NK-92 (cell line): Measurements from ENCODE around the gene ADAM12.

Source experiments
- DNase-seq: peaks from one replicate; lab custom pipeline; 2025; ENCODE audit not compliant: unreplicated experiment; lab: John Stamatoyannopoulos, UW

ADAM12 gene

GRCh38 chr10:126218778-126219649 lies 169.3 kb downstream of the ADAM12 start:
- no peak for DNase-seq

- DNase-seq: no peak
These were observed 170.1 kb downstream of the ADAM12 start for GRCh38 chr10:126218174-126218573.

GRCh38 chr10:126216632-126216961 lies 171.7 kb downstream of the ADAM12 start:
- DNase-seq: no peak

GRCh38 chr10:126215746-126216631 lies 172.3 kb downstream of the ADAM12 start:
- no peak for DNase-seq

GRCh38 chr10:126214679-126215078 lies 173.6 kb downstream of the ADAM12 start:
- DNase-seq: no peak

- no peak for DNase-seq
These were observed 174.3 kb downstream of the ADAM12 start for GRCh38 chr10:126214021-126214420.

GRCh38 chr10:126212738-126213137 lies 175.5 kb downstream of the ADAM12 start:
- DNase-seq: no peak

GRCh38 chr10:126210051-126210651 lies 178.1 kb downstream of the ADAM12 start:
- DNase-seq: no peak

GRCh38 chr10:126209451-126209850 lies 178.8 kb downstream of the ADAM12 start:
- no peak for DNase-seq

- no peak for DNase-seq
These were observed 179.5 kb downstream of the ADAM12 start for GRCh38 chr10:126208726-126209302.

GRCh38 chr10:126207851-126208250 lies 180.4 kb downstream of the ADAM12 start:
- no peak for DNase-seq

- DNase-seq: no peak
These were observed 180.9 kb downstream of the ADAM12 start for GRCh38 chr10:126207313-126207771.

- DNase-seq: no peak
These were observed 182.6 kb downstream of the ADAM12 start for GRCh38 chr10:126205486-126206205.

- no peak for DNase-seq
These were observed 184.0 kb downstream of the ADAM12 start for GRCh38 chr10:126204320-126204719.

GRCh38 chr10:126203746-126204145 lies 184.5 kb downstream of the ADAM12 start:
- no peak for DNase-seq

- DNase-seq: no peak
These were observed 186.7 kb downstream of the ADAM12 start for GRCh38 chr10:126201603-126202002.

GRCh38 chr10:126199221-126199998 lies 188.9 kb downstream of the ADAM12 start:
- DNase-seq: no peak

- DNase-seq: no peak
These were observed 189.6 kb downstream of the ADAM12 start for GRCh38 chr10:126198681-126199080.

GRCh38 chr10:126197036-126197543 lies 191.2 kb downstream of the ADAM12 start:
- DNase-seq: no peak

GRCh38 chr10:126196281-126196680 lies 192.0 kb downstream of the ADAM12 start:
- DNase-seq: no peak
